Liver (tissue), 9 donors: ENCODE measurements around the gene BIK. TPM values are rescaled to one million over a fixed set of nuclear protein-coding genes. Genes with fewer than 3 reads are reported as not detected.

Experiments
- DNase-seq: peaks from one replicate; pipeline ENCODE4 v3.0.0-alpha.2; 2017; ENCODE audit warnings: low spot score
- H3K27ac ChIP-seq, 2 donors: one replicate each; pipeline ENCODE4 v1.7.0; 2013; ENCODE audit warnings: inconsistent platforms in 2 of 2, low read length in 2 of 2, control low read depth in 1 of 2, low read depth in 1 of 2, mild to moderate bottlenecking in 1 of 2
- H3K27me3 ChIP-seq, 4 donors: one replicate each; pipeline versions ENCODE4 v1.6.1 to v1.7.0; 2013; ENCODE audit warnings: low read length in 3 of 4, inconsistent platforms in 1 of 4, mild to moderate bottlenecking in 1 of 4, moderate library complexity in 1 of 4; ENCODE audit not compliant: control insufficient read depth in 4 of 4, insufficient read depth in 4 of 4
- H3K36me3 ChIP-seq, 4 donors: one replicate each; pipeline versions ENCODE4 v1.6.1 to v1.7.0; 2013; ENCODE audit warnings: low read length in 3 of 4, mild to moderate bottlenecking in 3 of 4, low read depth in 1 of 4, moderate library complexity in 1 of 4; ENCODE audit not compliant: control insufficient read depth in 4 of 4, insufficient read depth in 3 of 4
- H3K4me1 ChIP-seq, 4 donors: one replicate each; pipeline versions ENCODE4 v1.6.1 to v1.7.0; 2013; ENCODE audit warnings: low read length in 3 of 4, mild to moderate bottlenecking in 3 of 4, moderate library complexity in 1 of 4; ENCODE audit not compliant: control insufficient read depth in 4 of 4, insufficient read depth in 4 of 4
- H3K4me3 ChIP-seq, 3 donors: one replicate each; pipeline versions ENCODE4 v1.6.1 to v1.7.0; 2013; ENCODE audit warnings: low read length in 3 of 3, control low read depth in 1 of 3, low read depth in 1 of 3, mild to moderate bottlenecking in 1 of 3
- H3K9ac ChIP-seq, 2 donors: one replicate each; pipeline ENCODE4 v1.7.0; 2013; ENCODE audit warnings: low read length in 2 of 2, mild to moderate bottlenecking in 2 of 2, moderate library complexity in 2 of 2, control low read depth in 1 of 2, low read depth in 1 of 2
- H3K9me3 ChIP-seq, 4 donors: one replicate each; pipeline versions ENCODE4 v1.6.1 to v1.7.0; 2013; ENCODE audit warnings: low read length in 3 of 4; ENCODE audit not compliant: control insufficient read depth in 4 of 4
- EGR1 ChIP-seq, 2 donors: IDR thresholded peaks; 2 replicates each; pipeline ENCODE4 v1.6.1; 2016 to 2018; ENCODE audit warnings: antibody characterized with exemption in 2 of 2, low read depth in 2 of 2
- FOXA1 ChIP-seq: IDR thresholded peaks from 2 replicates; pipeline ENCODE4 v1.6.1; 2016; ENCODE audit warnings: antibody characterized with exemption
- FOXA2 ChIP-seq: IDR thresholded peaks from 2 replicates; pipeline ENCODE4 v1.6.1; 2016; ENCODE audit warnings: antibody characterized with exemption
- GABPA ChIP-seq, 2 donors: IDR thresholded peaks in 1 of 2; conservative IDR thresholded peaks in 1 of 2; 2 replicates each; pipeline ENCODE4 v1.6.1; 2016; ENCODE audit warnings: antibody characterized with exemption in 2 of 2, mild to moderate bottlenecking in 1 of 2, moderate library complexity in 1 of 2
- HNF4A ChIP-seq, 2 donors: conservative IDR thresholded peaks; 2 replicates each; pipeline ENCODE4 v1.6.1; 2016; ENCODE audit warnings: antibody characterized with exemption in 2 of 2, mild to moderate bottlenecking in 2 of 2
- HNF4G ChIP-seq: IDR thresholded peaks from 2 replicates; pipeline ENCODE4 v1.6.1; 2016; ENCODE audit warnings: antibody characterized with exemption
- JUND ChIP-seq, 2 donors: IDR thresholded peaks; 2 replicates each; pipeline ENCODE4 v1.6.1; 2016; ENCODE audit warnings: antibody characterized with exemption in 2 of 2
- MAX ChIP-seq: IDR thresholded peaks from 2 replicates; pipeline ENCODE4 v1.6.1; 2016; ENCODE audit warnings: antibody characterized with exemption
- NR2F2 ChIP-seq: IDR thresholded peaks from 2 replicates; pipeline ENCODE4 v1.6.1; 2016; ENCODE audit warnings: antibody characterized with exemption
- RAD21 ChIP-seq, 2 donors: IDR thresholded peaks; 2 replicates each; pipeline ENCODE4 v1.6.1; 2016; ENCODE audit warnings: antibody characterized with exemption in 2 of 2, mild to moderate bottlenecking in 2 of 2
- RXRA ChIP-seq, 2 donors: IDR thresholded peaks; 2 replicates each; pipeline ENCODE4 v1.6.1; 2017 to 2018; ENCODE audit warnings: antibody characterized with exemption in 2 of 2, mild to moderate bottlenecking in 1 of 2
- SP1 ChIP-seq: IDR thresholded peaks from 2 replicates; pipeline ENCODE4 v1.6.1; 2018; ENCODE audit warnings: antibody characterized with exemption, mild to moderate bottlenecking
- TAF1 ChIP-seq: conservative IDR thresholded peaks from 2 replicates; pipeline ENCODE4 v1.6.1; 2016; ENCODE audit warnings: antibody characterized with exemption, mild to moderate bottlenecking
- YY1 ChIP-seq: IDR thresholded peaks from 2 replicates; pipeline ENCODE4 v1.6.1; 2016; ENCODE audit warnings: antibody characterized with exemption, mild to moderate bottlenecking
- ZBTB33 ChIP-seq: IDR thresholded peaks from 2 replicates; pipeline ENCODE4 v1.6.1; 2016; ENCODE audit warnings: antibody characterized with exemption
- WGBS: extraction: QIAGEN DNeasy Blood & Tissue Kit; methylation state at CpG from one replicate; pipeline ENCODE4 v1.1.7; 2013; 5-methylcytosine and 5-hydroxymethylcytosine counted together
- polyA plus RNA-seq, 2 donors: library from polyadenylated mRNA; stranded (reverse) in 1 of 2; unstranded in 1 of 2; fragments of 200-250 nt in 1 of 2; fragments of >200 nt in 1 of 2; fragmentation: Nextera tagmentation in 1 of 2; extraction: Ambion mirVana in 1 of 2; gene quantifications; one replicate each; pipeline versions ENCODE4 v1.2.1 to v1.2.3, GENCODE V29; 2013 to 2015
- total RNA-seq, 2 donors: library from RNA; depleted of rRNA; stranded (reverse); fragments of >200 nt; gene quantifications; one replicate each; pipeline ENCODE4 v1.2.3, GENCODE V29; 2014
- TF ChIP-seq, protein P1 (sequence below): fragments of 150-350 bp; IDR thresholded peaks from 2 replicates; pipeline ENCODE4 v1.5.1; 2017; ENCODE audit warnings: improper control_type of control experiment, low read depth, low read length; ENCODE audit not compliant: missing input control
- TF ChIP-seq, protein P2 (sequence below): IDR thresholded peaks from 2 replicates; pipeline ENCODE4 v1.6.1; 2016; ENCODE audit warnings: antibody characterized with exemption, mild to moderate bottlenecking
- TF ChIP-seq, protein P3 (sequence below): IDR thresholded peaks from 2 replicates; pipeline ENCODE4 v1.6.1; 2016; ENCODE audit warnings: antibody characterized with exemption
- donor health status: healthy.
- donor health status: healthy.
- donor health status: healthy.
- donor health status: healthy.
- donor health status: healthy.

BIK gene
- total and polyA plus RNA-seq, 4 donors = 0.23 to 0.89 (median 0.33) TPM; not detected in 1

DNA sequence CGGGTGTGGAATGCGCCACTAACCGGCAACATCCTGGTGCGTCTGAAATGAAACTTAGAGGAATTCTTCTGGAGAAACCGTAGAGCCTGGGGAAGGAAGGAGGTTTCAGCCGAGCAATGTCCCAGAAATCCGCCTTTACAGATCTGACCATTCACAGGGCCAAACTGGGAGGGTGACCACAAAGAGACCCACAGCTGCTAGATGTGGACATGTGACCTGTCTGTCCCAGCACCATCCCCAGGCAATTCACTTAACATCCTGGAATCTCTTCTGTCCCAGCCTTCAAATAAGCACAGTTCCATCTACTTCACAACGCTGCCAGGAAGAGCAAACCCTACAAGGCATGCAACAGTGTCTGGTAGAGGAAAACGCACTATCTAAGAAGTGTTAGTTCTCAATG lies 22.9 kb downstream of the BIK start (continued):
- TF ChIP-seq ZBTB33 (no peak), HNF4G (no peak), SP1 (no peak), FOXA2 (no peak), NR2F2 (no peak), JUND (IDR thresholded peaks at IDR 0.05) (no peak), YY1 (no peak)

DNA sequence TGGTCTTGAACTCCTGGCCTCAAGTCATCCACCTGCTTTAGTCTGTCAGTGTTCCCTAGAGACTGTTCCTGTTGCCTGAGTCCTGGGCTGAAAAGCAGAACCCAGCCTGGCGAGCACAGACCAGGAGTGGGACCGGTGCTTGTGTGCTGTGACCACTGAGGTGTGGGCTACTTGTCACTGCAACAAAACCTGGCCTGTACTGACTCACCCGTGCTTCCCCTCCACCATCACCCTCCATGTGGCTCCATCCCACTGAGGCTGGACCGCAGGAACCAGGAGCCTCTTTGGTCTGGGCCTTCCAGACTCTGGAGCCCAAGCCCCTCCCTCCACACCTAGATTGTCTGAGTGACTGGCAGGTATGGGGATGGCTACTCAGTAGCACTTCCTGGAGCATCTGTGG lies 24.0 kb downstream of the BIK start:
- peaks cover 3 to 49% (median 5%) of the 10 kb centered on the region in 4 donors for H3K36me3 ChIP-seq
- H3K4me1 ChIP-seq = no peaks in the 10 kb centered on the region
- TF ChIP-seq HNF4A (conservative IDR thresholded peaks at IDR 0.05) (no peak), HNF4G (no peak), SP1 (no peak), JUND (IDR thresholded peaks at IDR 0.05) (no peak)
- TF ChIP-seq, protein P1, sequence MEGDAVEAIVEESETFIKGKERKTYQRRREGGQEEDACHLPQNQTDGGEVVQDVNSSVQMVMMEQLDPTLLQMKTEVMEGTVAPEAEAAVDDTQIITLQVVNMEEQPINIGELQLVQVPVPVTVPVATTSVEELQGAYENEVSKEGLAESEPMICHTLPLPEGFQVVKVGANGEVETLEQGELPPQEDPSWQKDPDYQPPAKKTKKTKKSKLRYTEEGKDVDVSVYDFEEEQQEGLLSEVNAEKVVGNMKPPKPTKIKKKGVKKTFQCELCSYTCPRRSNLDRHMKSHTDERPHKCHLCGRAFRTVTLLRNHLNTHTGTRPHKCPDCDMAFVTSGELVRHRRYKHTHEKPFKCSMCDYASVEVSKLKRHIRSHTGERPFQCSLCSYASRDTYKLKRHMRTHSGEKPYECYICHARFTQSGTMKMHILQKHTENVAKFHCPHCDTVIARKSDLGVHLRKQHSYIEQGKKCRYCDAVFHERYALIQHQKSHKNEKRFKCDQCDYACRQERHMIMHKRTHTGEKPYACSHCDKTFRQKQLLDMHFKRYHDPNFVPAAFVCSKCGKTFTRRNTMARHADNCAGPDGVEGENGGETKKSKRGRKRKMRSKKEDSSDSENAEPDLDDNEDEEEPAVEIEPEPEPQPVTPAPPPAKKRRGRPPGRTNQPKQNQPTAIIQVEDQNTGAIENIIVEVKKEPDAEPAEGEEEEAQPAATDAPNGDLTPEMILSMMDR = no peak
- 99% methylated on average over 4 of the region's 4 CpGs for WGBS
- H3K27me3 ChIP-seq = no peaks in the 10 kb centered on the region
- DNase-seq = no peak
- H3K27ac ChIP-seq = no peak overlapping the region
- no peaks in the 10 kb centered on the region for H3K9me3 ChIP-seq
- H3K9ac ChIP-seq = no peak overlapping the region
- no peak overlapping the region for H3K4me3 ChIP-seq

DNA sequence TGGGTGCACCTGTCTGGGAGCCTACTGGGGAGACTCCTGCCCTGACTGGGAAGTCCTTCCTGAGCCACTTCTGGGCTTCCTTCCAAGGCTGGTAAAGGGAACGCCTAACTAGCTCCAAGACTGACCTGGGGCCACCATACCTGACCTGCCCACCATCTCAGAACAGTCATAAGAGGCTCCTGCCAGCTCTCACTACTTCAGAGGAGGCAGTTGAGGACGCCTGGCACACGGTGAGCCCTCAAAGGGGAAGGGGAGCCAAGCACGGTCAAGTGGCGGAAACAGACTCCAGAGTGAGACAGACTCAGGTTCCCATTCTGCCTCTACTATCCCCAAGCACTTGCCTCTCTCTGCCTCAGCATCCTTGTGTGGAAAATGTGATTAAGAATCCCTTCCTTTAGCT lies 25.0 kb downstream of the BIK start:
- peaks cover 3 to 53% (median 10%) of the 10 kb centered on the region in 4 donors for H3K36me3 ChIP-seq
- H3K9me3 ChIP-seq = no peaks in the 10 kb centered on the region
- H3K27ac ChIP-seq = no peak overlapping the region
- H3K4me3 ChIP-seq = no peak overlapping the region
- 96% methylated on average over 5 of the region's 5 CpGs for WGBS
- no peaks in the 10 kb centered on the region for H3K4me1 ChIP-seq
- no peak overlapping the region for H3K9ac ChIP-seq
- no peaks in the 10 kb centered on the region for H3K27me3 ChIP-seq
- TF ChIP-seq HNF4G = no peak
- no peak for TF ChIP-seq NR2F2
- TF ChIP-seq HNF4A (conservative IDR thresholded peaks at IDR 0.05) = no peak
- TF ChIP-seq MAX = no peak
- TF ChIP-seq, protein P2, sequence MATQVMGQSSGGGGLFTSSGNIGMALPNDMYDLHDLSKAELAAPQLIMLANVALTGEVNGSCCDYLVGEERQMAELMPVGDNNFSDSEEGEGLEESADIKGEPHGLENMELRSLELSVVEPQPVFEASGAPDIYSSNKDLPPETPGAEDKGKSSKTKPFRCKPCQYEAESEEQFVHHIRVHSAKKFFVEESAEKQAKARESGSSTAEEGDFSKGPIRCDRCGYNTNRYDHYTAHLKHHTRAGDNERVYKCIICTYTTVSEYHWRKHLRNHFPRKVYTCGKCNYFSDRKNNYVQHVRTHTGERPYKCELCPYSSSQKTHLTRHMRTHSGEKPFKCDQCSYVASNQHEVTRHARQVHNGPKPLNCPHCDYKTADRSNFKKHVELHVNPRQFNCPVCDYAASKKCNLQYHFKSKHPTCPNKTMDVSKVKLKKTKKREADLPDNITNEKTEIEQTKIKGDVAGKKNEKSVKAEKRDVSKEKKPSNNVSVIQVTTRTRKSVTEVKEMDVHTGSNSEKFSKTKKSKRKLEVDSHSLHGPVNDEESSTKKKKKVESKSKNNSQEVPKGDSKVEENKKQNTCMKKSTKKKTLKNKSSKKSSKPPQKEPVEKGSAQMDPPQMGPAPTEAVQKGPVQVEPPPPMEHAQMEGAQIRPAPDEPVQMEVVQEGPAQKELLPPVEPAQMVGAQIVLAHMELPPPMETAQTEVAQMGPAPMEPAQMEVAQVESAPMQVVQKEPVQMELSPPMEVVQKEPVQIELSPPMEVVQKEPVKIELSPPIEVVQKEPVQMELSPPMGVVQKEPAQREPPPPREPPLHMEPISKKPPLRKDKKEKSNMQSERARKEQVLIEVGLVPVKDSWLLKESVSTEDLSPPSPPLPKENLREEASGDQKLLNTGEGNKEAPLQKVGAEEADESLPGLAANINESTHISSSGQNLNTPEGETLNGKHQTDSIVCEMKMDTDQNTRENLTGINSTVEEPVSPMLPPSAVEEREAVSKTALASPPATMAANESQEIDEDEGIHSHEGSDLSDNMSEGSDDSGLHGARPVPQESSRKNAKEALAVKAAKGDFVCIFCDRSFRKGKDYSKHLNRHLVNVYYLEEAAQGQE = no peak
- TF ChIP-seq, protein P1 = no peak
- no peak for TF ChIP-seq TAF1
- no peak for TF ChIP-seq FOXA1
- no peak for TF ChIP-seq JUND (IDR thresholded peaks at IDR 0.05)
- TF ChIP-seq ZBTB33 = no peak
- TF ChIP-seq, protein P3, sequence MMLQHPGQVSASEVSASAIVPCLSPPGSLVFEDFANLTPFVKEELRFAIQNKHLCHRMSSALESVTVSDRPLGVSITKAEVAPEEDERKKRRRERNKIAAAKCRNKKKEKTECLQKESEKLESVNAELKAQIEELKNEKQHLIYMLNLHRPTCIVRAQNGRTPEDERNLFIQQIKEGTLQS = no peak
- TF ChIP-seq GABPA (IDR thresholded peaks at IDR 0.05 in 1 of 2, conservative IDR thresholded peaks at IDR 0.05 in 1 of 2) = no peak
- TF ChIP-seq FOXA2 = no peak
- no peak for TF ChIP-seq RXRA (IDR thresholded peaks at IDR 0.05)
- TF ChIP-seq YY1 = no peak
- TF ChIP-seq RAD21 (IDR thresholded peaks at IDR 0.05) = no peak
- TF ChIP-seq EGR1 (IDR thresholded peaks at IDR 0.05; ENCODE audit: low read depth in 2 of 2) = no peak
- no peak for TF ChIP-seq SP1
- no peak for DNase-seq
